WTC11 (cell line): Measurements from ENCODE around the gene CACNB4.
"Not testable (repeated sequence)": the region's sequence is repeated elsewhere in the genome, so short reads cannot be mapped to it uniquely, and the experiment has no call there.

ENCODE experiments used
- CREM ChIP-seq: sonication (generic); formaldehyde crosslinking; IDR thresholded peaks from 2 replicates; pipeline ENCODE4 v1.8.1; 2022; ENCODE audit warnings: mild to moderate bottlenecking, missing genetic modification reagents, moderate library complexity
- CTCF ChIP-seq: fragments of 200-600 bp; IDR thresholded peaks from 2 replicates; pipeline ENCODE4 v1.8.0; 2022; ENCODE audit warnings: antibody characterized with exemption
- NR2C2 ChIP-seq: sonication (generic); formaldehyde crosslinking; IDR thresholded peaks from 2 replicates; pipeline ENCODE4 v1.8.0; 2022; ENCODE audit warnings: mild to moderate bottlenecking, missing genetic modification reagents
- ZNF232 ChIP-seq: sonication (generic); formaldehyde crosslinking; IDR thresholded peaks from 2 replicates; pipeline ENCODE4 v1.8.0; 2022; ENCODE audit warnings: mild to moderate bottlenecking, missing genetic modification reagents

GRCh38 chr2:151942540-151943205 is 156.2 kb downstream of the CACNB4 start:
- not testable (repeated sequence) for TF ChIP-seq ZNF232; CREM (CRISPR knock-in tag); NR2C2; CTCF
